IPS-NIHi7 (cell line): Measurements from ENCODE around the gene ELAVL3.
"Not testable (repeated sequence)": the region's sequence is repeated elsewhere in the genome, so short reads cannot be mapped to it uniquely, and the experiment has no call there.

Experiments used
- DNase-seq: peaks from one replicate; pipeline ENCODE4 v3.0.0; 2012; ENCODE audit warnings: mixed read lengths; ENCODE audit errors: extremely low spot score

ELAVL3 gene

GRCh38 chr19:11406703-11407236, 74.1 kb downstream of the ELAVL3 start:
- not testable (repeated sequence) for DNase-seq

GRCh38 chr19:11405846-11406643, 74.8 kb downstream of the ELAVL3 start:
- DNase-seq, result peak; percentile 76

GRCh38 chr19:11404588-11405222, 76.1 kb downstream of the ELAVL3 start:
- peak; percentile 9 for DNase-seq

GRCh38 chr19:11401808-11402543, 78.9 kb downstream of the ELAVL3 start:
- peak; percentile 3 for DNase-seq
